OCI-LY1 (cell line): Measurements from ENCODE around the gene GRIK2.

ENCODE experiments used
- EZH2 ChIP-seq: fragments of 200-600 bp; sonication (generic), shearing (Covaris generic); IDR thresholded peaks from 2 replicates; pipeline ENCODE4 v1.8.0; 2017; ENCODE audit warnings: borderline replicate concordance, mixed run types, mild to moderate bottlenecking, antibody characterized with exemption, low read length, moderate library complexity, mixed read lengths
- TF ChIP-seq, protein P1 (sequence below): fragments of 200-600 bp; sonication (generic), shearing (Covaris generic); IDR thresholded peaks from 2 replicates; pipeline ENCODE4 v1.5.1; 2017; ENCODE audit warnings: mild to moderate bottlenecking, antibody characterized with exemption, low read length, moderate library complexity, mixed read lengths

DNA sequence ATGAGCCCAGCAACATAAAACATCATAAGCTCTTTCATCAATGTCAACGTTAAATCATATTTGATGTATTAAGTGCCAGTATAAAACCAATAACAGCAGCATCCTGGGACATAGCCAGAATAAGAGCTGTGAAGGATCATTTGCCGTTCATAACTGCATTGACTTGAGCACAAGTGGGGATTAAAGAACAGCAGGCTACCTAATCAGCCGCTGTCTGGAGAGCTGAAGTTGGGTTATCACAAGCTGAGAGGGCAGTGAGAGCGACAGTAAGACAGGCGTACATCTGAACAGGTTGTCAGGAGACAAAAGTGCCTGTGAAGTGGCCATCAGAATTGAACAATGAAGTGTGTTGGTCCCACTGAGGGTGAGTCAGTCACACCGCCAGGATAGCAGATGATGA lies 269.6 kb downstream of the GRIK2 start:
- TF ChIP-seq, protein P1, sequence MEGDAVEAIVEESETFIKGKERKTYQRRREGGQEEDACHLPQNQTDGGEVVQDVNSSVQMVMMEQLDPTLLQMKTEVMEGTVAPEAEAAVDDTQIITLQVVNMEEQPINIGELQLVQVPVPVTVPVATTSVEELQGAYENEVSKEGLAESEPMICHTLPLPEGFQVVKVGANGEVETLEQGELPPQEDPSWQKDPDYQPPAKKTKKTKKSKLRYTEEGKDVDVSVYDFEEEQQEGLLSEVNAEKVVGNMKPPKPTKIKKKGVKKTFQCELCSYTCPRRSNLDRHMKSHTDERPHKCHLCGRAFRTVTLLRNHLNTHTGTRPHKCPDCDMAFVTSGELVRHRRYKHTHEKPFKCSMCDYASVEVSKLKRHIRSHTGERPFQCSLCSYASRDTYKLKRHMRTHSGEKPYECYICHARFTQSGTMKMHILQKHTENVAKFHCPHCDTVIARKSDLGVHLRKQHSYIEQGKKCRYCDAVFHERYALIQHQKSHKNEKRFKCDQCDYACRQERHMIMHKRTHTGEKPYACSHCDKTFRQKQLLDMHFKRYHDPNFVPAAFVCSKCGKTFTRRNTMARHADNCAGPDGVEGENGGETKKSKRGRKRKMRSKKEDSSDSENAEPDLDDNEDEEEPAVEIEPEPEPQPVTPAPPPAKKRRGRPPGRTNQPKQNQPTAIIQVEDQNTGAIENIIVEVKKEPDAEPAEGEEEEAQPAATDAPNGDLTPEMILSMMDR: no peak
- TF ChIP-seq EZH2: no peak
